Upper lobe of left lung (tissue), 4 donors: Measurements from ENCODE around the gene PALLD.

Source experiments
- POLR2A ChIP-seq, 4 donors: fragments of 450-650 bp; IDR thresholded peaks; one replicate each; pipeline ENCODE4 v1.5.1; 2016 to 2017; ENCODE audit warnings: antibody characterized with exemption in 4 of 4, mild to moderate bottlenecking in 2 of 4
- POLR2AphosphoS5 ChIP-seq, 2 donors: sonication (generic); formaldehyde crosslinking; IDR thresholded peaks; one replicate each; pipeline ENCODE4 v1.5.1; 2017; ENCODE audit warnings: antibody characterized with exemption in 2 of 2
- TF ChIP-seq, protein P1 (sequence below), 6 experiments: fragments of 450-650 bp in 4 of 6; fragments of 200-600 bp in 2 of 6; sonication (generic) in 2 of 6; IDR thresholded peaks; one replicate each; pipeline ENCODE4 v1.5.1; 2016 to 2019; ENCODE audit warnings: antibody characterized with exemption in 6 of 6

- TF ChIP-seq, protein P1, sequence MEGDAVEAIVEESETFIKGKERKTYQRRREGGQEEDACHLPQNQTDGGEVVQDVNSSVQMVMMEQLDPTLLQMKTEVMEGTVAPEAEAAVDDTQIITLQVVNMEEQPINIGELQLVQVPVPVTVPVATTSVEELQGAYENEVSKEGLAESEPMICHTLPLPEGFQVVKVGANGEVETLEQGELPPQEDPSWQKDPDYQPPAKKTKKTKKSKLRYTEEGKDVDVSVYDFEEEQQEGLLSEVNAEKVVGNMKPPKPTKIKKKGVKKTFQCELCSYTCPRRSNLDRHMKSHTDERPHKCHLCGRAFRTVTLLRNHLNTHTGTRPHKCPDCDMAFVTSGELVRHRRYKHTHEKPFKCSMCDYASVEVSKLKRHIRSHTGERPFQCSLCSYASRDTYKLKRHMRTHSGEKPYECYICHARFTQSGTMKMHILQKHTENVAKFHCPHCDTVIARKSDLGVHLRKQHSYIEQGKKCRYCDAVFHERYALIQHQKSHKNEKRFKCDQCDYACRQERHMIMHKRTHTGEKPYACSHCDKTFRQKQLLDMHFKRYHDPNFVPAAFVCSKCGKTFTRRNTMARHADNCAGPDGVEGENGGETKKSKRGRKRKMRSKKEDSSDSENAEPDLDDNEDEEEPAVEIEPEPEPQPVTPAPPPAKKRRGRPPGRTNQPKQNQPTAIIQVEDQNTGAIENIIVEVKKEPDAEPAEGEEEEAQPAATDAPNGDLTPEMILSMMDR (IDR thresholded peaks at IDR 0.05): no peak
- TF ChIP-seq POLR2A (IDR thresholded peaks at IDR 0.05): no peak
- no peak for TF ChIP-seq POLR2AphosphoS5 (IDR thresholded peaks at IDR 0.05)
Observed at GRCh38 chr4:168632301-168632725, 135.5 kb downstream of the PALLD start.
